GM23338 (cell line): ENCODE data around the gene MRPS10. TPM values are rescaled to one million over a fixed set of nuclear protein-coding genes. Genes with fewer than 3 reads are reported as not detected.

Experiments used
- ATAC-seq: fragments of 200-7000 bp; cut with Tn5 transposase; 3 replicates; pipeline ENCODE4 v1.9.1; 2020
- DNase-seq: peaks from one replicate; pipeline ENCODE4 v3.0.0-alpha.2; 2015; ENCODE audit warnings: low spot score
- H2AFZ ChIP-seq: fragments of 200-600 bp; sonication (generic); 2 replicates; pipeline ENCODE4 v1.8.0; 2016; ENCODE audit warnings: antibody characterized with exemption, mild to moderate bottlenecking, moderate library complexity
- H3F3A ChIP-seq: fragments of 200-600 bp; sonication (generic); replicated peaks from 2 replicates; pipeline ENCODE4 v1.8.0; 2017; ENCODE audit warnings: antibody characterized with exemption, mixed run types, low read depth
- H3K27ac ChIP-seq: fragments of 200-600 bp; sonication (generic); 2 replicates; pipeline ENCODE4 v1.6.1; 2016; ENCODE audit warnings: low read depth
- H3K27me3 ChIP-seq: fragments of 200-600 bp; sonication (generic); 2 replicates; pipeline ENCODE4 v1.8.0; 2016; ENCODE audit warnings: mild to moderate bottlenecking, mixed run types, moderate library complexity; ENCODE audit not compliant: insufficient read depth
- H3K36me3 ChIP-seq: fragments of 200-600 bp; sonication (generic); 2 replicates; pipeline ENCODE4 v1.8.0; 2016; ENCODE audit warnings: mild to moderate bottlenecking; ENCODE audit not compliant: insufficient read depth
- H3K4me1 ChIP-seq: fragments of 200-600 bp; sonication (generic); 2 replicates; pipeline ENCODE4 v1.8.0; 2016; ENCODE audit warnings: mild to moderate bottlenecking, moderate library complexity; ENCODE audit not compliant: insufficient read depth
- H3K4me2 ChIP-seq: fragments of 200-600 bp; sonication (generic); 2 replicates; pipeline ENCODE4 v1.7.1; 2017; ENCODE audit warnings: mixed run types
- H3K4me3 ChIP-seq: fragments of 200-600 bp; sonication (generic); 2 replicates; pipeline ENCODE4 v1.6.1; 2016; ENCODE audit warnings: mixed run types
- H3K79me2 ChIP-seq: fragments of 200-600 bp; sonication (generic); replicated peaks from 2 replicates; pipeline ENCODE4 v1.8.0; 2017; ENCODE audit warnings: mild to moderate bottlenecking; ENCODE audit not compliant: insufficient read depth
- H3K9me2 ChIP-seq: fragments of 200-600 bp; sonication (generic); 2 replicates; pipeline ENCODE4 v1.8.0; 2017; ENCODE audit not compliant: insufficient read depth
- H4K20me1 ChIP-seq: fragments of 200-600 bp; sonication (generic); replicated peaks from 2 replicates; pipeline ENCODE4 v1.8.0; 2017; ENCODE audit warnings: mild to moderate bottlenecking; ENCODE audit not compliant: insufficient read depth
- H3K27ac Mint-ChIP-seq: 2 replicates; pipeline ENCODE4 v1.8.0; 2020; ENCODE audit warnings: inconsistent platforms, mild to moderate bottlenecking, moderate library complexity, mixed read lengths
- H3K27me3 Mint-ChIP-seq: 3 replicates; pipeline ENCODE4 v1.8.0; 2022; ENCODE audit warnings: low read depth, mild to moderate bottlenecking, moderate library complexity, mixed read lengths, inconsistent platforms; ENCODE audit not compliant: insufficient read depth, poor library complexity
- H3K36me3 Mint-ChIP-seq: 3 replicates; pipeline ENCODE4 v1.8.0; 2021; ENCODE audit warnings: low read depth, mild to moderate bottlenecking, inconsistent platforms, moderate library complexity, mixed read lengths
- H3K4me1 Mint-ChIP-seq: 3 replicates; pipeline ENCODE4 v1.8.0; 2020; ENCODE audit warnings: mild to moderate bottlenecking, inconsistent platforms, mixed read lengths
- H3K4me3 Mint-ChIP-seq: 3 replicates; pipeline ENCODE4 v1.8.0; 2021; ENCODE audit warnings: moderate library complexity, mild to moderate bottlenecking, inconsistent platforms, mixed read lengths
- H3K9me3 Mint-ChIP-seq: 3 replicates; pipeline ENCODE4 v1.8.0; 2020; ENCODE audit warnings: moderate library complexity, mild to moderate bottlenecking, inconsistent platforms, mixed read lengths
- CREB1 ChIP-seq: fragments of 250-450 bp; sonication (Bioruptor Pico); IDR thresholded peaks from 2 replicates; pipeline ENCODE4 v1.5.0; 2020; ENCODE audit warnings: low read depth, mild to moderate bottlenecking, moderate library complexity
- CTCF ChIP-seq, 2 experiments: fragments of 200-600 bp in 1 of 2; sonication (generic) in 1 of 2; conservative IDR thresholded peaks; 2 replicates each; pipeline versions ENCODE4 v1.5.1 to v1.6.1; 2016 to 2017; ENCODE audit warnings: antibody characterized with exemption in 2 of 2, low read depth in 2 of 2, mild to moderate bottlenecking in 2 of 2, moderate library complexity in 1 of 2
- ETS1 ChIP-seq: IDR thresholded peaks from 2 replicates; pipeline ENCODE4 v1.6.1; 2016; ENCODE audit warnings: antibody characterized with exemption
- EZH2 ChIP-seq: fragments of 200-600 bp; sonication (generic); IDR thresholded peaks from one replicate; pipeline ENCODE4 v1.8.0; 2017; ENCODE audit warnings: antibody characterized with exemption, mild to moderate bottlenecking, low read depth; ENCODE audit not compliant: unreplicated experiment
- EZH2phosphoT487 ChIP-seq: fragments of 200-600 bp; sonication (generic); IDR thresholded peaks from one replicate; pipeline ENCODE4 v1.8.1; 2018; ENCODE audit warnings: antibody characterized with exemption; ENCODE audit not compliant: unreplicated experiment
- JUNB ChIP-seq: IDR thresholded peaks from one replicate; pipeline ENCODE4 v1.6.1; 2016; ENCODE audit warnings: antibody characterized with exemption; ENCODE audit not compliant: unreplicated experiment
- POLR2AphosphoS5 ChIP-seq: IDR thresholded peaks from 2 replicates; pipeline ENCODE4 v1.6.1; 2016; ENCODE audit warnings: antibody characterized with exemption, low read depth
- REST ChIP-seq: IDR thresholded peaks from one replicate; pipeline ENCODE4 v1.6.1; 2018; ENCODE audit warnings: antibody characterized with exemption; ENCODE audit not compliant: unreplicated experiment
- STAT1 ChIP-seq: IDR thresholded peaks from one replicate; pipeline ENCODE4 v1.6.1; 2016; ENCODE audit warnings: antibody characterized with exemption; ENCODE audit not compliant: unreplicated experiment
- ZNF114 ChIP-seq: fragments of 250-450 bp; sonication (Bioruptor Pico); IDR thresholded peaks from 2 replicates; pipeline ENCODE4 v1.5.0; 2020; ENCODE audit warnings: mild to moderate bottlenecking, moderate library complexity
- ZNF331 ChIP-seq: fragments of 250-450 bp; sonication (Bioruptor Pico); IDR thresholded peaks from 2 replicates; pipeline ENCODE4 v1.5.0; 2020; ENCODE audit warnings: low read depth, mild to moderate bottlenecking, moderate library complexity
- ZNF462 ChIP-seq: fragments of 250-450 bp; sonication (Bioruptor Pico); IDR thresholded peaks from 2 replicates; pipeline ENCODE4 v1.5.0; 2020; ENCODE audit warnings: mild to moderate bottlenecking, moderate library complexity
- polyA plus RNA-seq: library from polyadenylated mRNA; unstranded; fragments of >200 nt; fragmentation: Nextera tagmentation; extraction: Ambion mirVana; gene quantifications from 2 replicates; pipeline ENCODE4 v1.2.1, GENCODE V29; 2016
- total RNA-seq: library from RNA; depleted of rRNA; stranded (reverse); fragments of >200 nt; shearing (Covaris generic); gene quantifications from 2 replicates; pipeline ENCODE4 v1.2.3, GENCODE V29; 2014

Gene MRPS10
- total and polyA plus RNA-seq, 2 experiments from 2014 or later = 36.2 to 42.7 TPM

GRCh38 chr6:42221546-42221945, 3.9 kb upstream of the MRPS10 start (continued):
- TF ChIP-seq CTCF (conservative IDR thresholded peaks at IDR 0.05; ENCODE audit: low read depth in 2 of 2) = no peak
- no peak for TF ChIP-seq POLR2AphosphoS5
- TF ChIP-seq STAT1 = no peak
- no peak for TF ChIP-seq ZNF331 (CRISPR knock-in tag)
- TF ChIP-seq ZNF114 = no peak
- TF ChIP-seq EZH2 = no peak
- TF ChIP-seq ETS1 = no peak
- no peak for TF ChIP-seq CREB1 (CRISPR knock-in tag)
- no peak for TF ChIP-seq JUNB

- H3K4me3 ChIP-seq = no peak overlapping the region
- peaks cover 5% of the 10 kb centered on the region; the same call in 1 of the 2 replicates for H3K4me1 ChIP-seq
- ATAC-seq (no peak), DNase-seq (no peak)
- H3K4me1 Mint-ChIP-seq = peaks cover 13% of the 10 kb centered on the region
- H3K36me3 Mint-ChIP-seq = no peaks in the 10 kb centered on the region; the same call in 2 of the 3 replicates
- H3K9me2 ChIP-seq = no peaks in the 10 kb centered on the region
- H4K20me1 ChIP-seq = no peaks in the 10 kb centered on the region
- no peak overlapping the region for H3K27ac Mint-ChIP-seq
- no peaks in the 10 kb centered on the region for H3K27me3 ChIP-seq
- H3K27ac ChIP-seq = no peak overlapping the region
- H3K79me2 ChIP-seq = peaks cover 10% of the 10 kb centered on the region
- no peak overlapping the region for H2AFZ ChIP-seq
- no peaks in the 10 kb centered on the region for H3K9me3 Mint-ChIP-seq
- H3K27me3 Mint-ChIP-seq = peaks cover 6% of the 10 kb centered on the region
- no peak overlapping the region for H3K4me3 Mint-ChIP-seq
- H3F3A ChIP-seq = peaks cover 11% of the 10 kb centered on the region; the same call in 1 of the 2 replicates
- no peaks in the 10 kb centered on the region for H3K36me3 ChIP-seq
- H3K4me2 ChIP-seq = no peak overlapping the region
- TF ChIP-seq ETS1 (no peak), REST (no peak), EZH2 (no peak), JUNB (no peak), ZNF114 (no peak), EZH2phosphoT487 (no peak), ZNF462 (CRISPR knock-in tag) (no peak)
These were observed 3.1 kb upstream of the MRPS10 start for GRCh38 chr6:42220807-42221206.
